Body of pancreas (tissue), 4 donors: Measurements from ENCODE around the gene DNAL1. TPM values are rescaled to one million over a fixed set of nuclear protein-coding genes. Genes with fewer than 3 reads are reported as not detected.

Source experiments
- ATAC-seq: fragments of 150-250 bp; one replicate; pipeline ENCODE4 v1.9.1; 2016
- DNase-seq, 4 donors: peaks; one replicate each; pipeline ENCODE4 v3.0.0-alpha.2; 2019
- H3K27ac ChIP-seq, 4 donors: fragments of 200-600 bp; sonication (generic); 1 replicate in 3 of 4; 2 replicates in 1 of 4; pipeline versions ENCODE4 v1.5.1 to v1.6.1; 2016 to 2019; ENCODE audit warnings: mild to moderate bottlenecking in 1 of 4, mixed read lengths in 1 of 4, moderate library complexity in 1 of 4
- H3K27me3 ChIP-seq, 2 donors: fragments of 200-600 bp; sonication (generic); one replicate each; pipeline ENCODE4 v1.6.0; 2016; ENCODE audit warnings: mild to moderate bottlenecking in 1 of 2
- H3K36me3 ChIP-seq, 2 donors: fragments of 200-600 bp; sonication (generic); replicated peaks in 1 of 2; 2 replicates each; pipeline ENCODE4 v1.5.1; 2016; ENCODE audit warnings: low read depth in 2 of 2; ENCODE audit not compliant: insufficient read depth in 1 of 2
- H3K4me1 ChIP-seq: fragments of 200-600 bp; sonication (generic); one replicate; pipeline ENCODE4 v1.6.0; 2016
- H3K4me3 ChIP-seq, 2 donors: fragments of 200-600 bp; sonication (generic); 1 replicate in 1 of 2; 2 replicates in 1 of 2; pipeline ENCODE4 v1.5.1; 2016 to 2019
- H3K9me3 ChIP-seq, 3 donors: fragments of 200-600 bp; sonication (generic); 1 replicate in 2 of 3; 2 replicates in 1 of 3; pipeline ENCODE4 v1.5.1; 2016
- POLR2A ChIP-seq, 3 donors: fragments of 450-650 bp; IDR thresholded peaks; one replicate each; pipeline ENCODE4 v1.6.1; 2016; ENCODE audit warnings: antibody characterized with exemption in 3 of 3, mild to moderate bottlenecking in 2 of 3
- WGBS, 2 donors: methylation state at CpG; one replicate each; pipeline ENCODE4 v1.1.5; 2017; 5-methylcytosine and 5-hydroxymethylcytosine counted together
- intact Hi-C: fragments of 100-400 bp; cut with DNase I; formaldehyde crosslinking; loops from one replicate; pipeline ENCODE4 v1.15.1; 2023
- total RNA-seq, 2 donors: library from RNA; depleted of rRNA; stranded (reverse); fragments of >200 nt; gene quantifications; one replicate each; pipeline ENCODE4 v1.1.0, GENCODE V29; 2016
- TF ChIP-seq, protein P1 (sequence below), 7 experiments: fragments of 450-650 bp in 4 of 7; fragments of 200-600 bp in 3 of 7; sonication (generic) in 3 of 7; IDR thresholded peaks; one replicate each; pipeline ENCODE4 v1.5.1; 2016 to 2019; ENCODE audit warnings: antibody characterized with exemption in 7 of 7

The DNAL1 gene
- total RNA-seq, 2 donors from 2014 or later = 2.6 to 7.3 TPM

DNA sequence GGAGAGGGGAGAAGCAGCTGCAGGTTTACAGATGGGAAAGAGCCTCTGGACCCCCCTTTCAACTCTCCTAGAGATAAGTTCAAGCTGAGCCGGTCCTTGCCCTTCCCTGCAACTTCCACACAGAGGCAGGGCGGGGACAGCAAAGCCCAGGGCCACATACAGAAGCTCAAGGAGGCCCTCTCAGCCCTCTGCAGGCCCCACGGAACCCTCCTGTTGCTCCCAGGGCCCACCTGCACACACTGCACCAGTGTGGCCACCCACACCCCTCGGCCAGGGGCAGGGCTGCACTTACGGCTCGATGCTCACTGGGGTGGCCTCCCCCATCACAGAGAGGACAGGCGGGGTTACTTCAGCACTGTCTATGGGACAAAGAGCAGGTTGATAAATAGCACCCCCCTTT is 82.4 kb downstream of the DNAL1 start:
- 85 to 88% methylated on average over 7 of the region's 7 CpGs for WGBS, 2 donors
- ATAC-seq (no peak), DNase-seq (no peak)
- TF ChIP-seq, protein P1, sequence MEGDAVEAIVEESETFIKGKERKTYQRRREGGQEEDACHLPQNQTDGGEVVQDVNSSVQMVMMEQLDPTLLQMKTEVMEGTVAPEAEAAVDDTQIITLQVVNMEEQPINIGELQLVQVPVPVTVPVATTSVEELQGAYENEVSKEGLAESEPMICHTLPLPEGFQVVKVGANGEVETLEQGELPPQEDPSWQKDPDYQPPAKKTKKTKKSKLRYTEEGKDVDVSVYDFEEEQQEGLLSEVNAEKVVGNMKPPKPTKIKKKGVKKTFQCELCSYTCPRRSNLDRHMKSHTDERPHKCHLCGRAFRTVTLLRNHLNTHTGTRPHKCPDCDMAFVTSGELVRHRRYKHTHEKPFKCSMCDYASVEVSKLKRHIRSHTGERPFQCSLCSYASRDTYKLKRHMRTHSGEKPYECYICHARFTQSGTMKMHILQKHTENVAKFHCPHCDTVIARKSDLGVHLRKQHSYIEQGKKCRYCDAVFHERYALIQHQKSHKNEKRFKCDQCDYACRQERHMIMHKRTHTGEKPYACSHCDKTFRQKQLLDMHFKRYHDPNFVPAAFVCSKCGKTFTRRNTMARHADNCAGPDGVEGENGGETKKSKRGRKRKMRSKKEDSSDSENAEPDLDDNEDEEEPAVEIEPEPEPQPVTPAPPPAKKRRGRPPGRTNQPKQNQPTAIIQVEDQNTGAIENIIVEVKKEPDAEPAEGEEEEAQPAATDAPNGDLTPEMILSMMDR (IDR thresholded peaks at IDR 0.05) = no peak
- no peak for TF ChIP-seq POLR2A (IDR thresholded peaks at IDR 0.05)
- intact Hi-C loops = loop anchor here (5.0 to 10.0 kb wide), 2 partner anchors 100 to 308 kb away; no protein-coding TSS in a partner anchor
- Histone ChIP-seq H3K27ac (no peak overlapping the region), H3K4me3 (no peak overlapping the region), H3K27me3 (no peaks in the 10 kb centered on the region), H3K4me1 (peaks cover 18% of the 10 kb centered on the region), H3K36me3 (peaks cover 7 to 26% of the 10 kb centered on the region in 2 donors), H3K9me3 (no peaks in the 10 kb centered on the region)

DNA sequence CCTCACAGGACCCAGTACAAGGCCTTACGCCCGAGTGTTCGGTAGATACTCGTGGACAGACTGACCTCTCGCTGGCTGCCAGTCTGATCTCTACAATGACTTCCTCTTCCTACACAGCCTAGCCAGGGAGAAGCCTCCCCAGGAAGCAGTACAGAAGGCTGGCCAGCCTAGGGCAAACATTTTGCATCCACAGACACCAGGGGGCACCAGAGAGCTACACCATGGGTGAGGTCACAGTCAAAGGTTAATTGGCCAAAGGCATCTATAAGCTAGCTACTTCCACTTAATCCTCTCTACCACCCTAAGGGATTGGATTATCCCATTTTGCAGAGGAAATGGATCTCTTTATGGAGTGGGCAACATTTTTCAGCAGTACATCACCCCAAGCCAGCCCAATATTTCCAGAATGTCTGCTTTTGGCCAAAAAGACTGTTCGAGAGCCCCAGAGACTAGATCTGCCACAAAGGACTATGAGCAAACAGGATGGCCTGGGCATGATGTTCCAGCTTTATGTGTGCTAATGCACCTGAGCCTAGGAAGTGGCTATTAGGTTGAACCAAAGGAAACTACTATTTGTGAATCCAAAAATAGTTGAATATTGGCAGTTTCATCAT is 84.0 kb downstream of the DNAL1 start:
- intact Hi-C loops = loop anchor here (5.0 to 10.0 kb wide), 2 partner anchors 98 to 306 kb away; no protein-coding TSS in a partner anchor
- Histone ChIP-seq H3K36me3 (peaks cover 7 to 20% of the 10 kb centered on the region in 2 donors), H3K9me3 (no peaks in the 10 kb centered on the region), H3K4me1 (peaks cover 18% of the 10 kb centered on the region), H3K4me3 (no peak overlapping the region), H3K27ac (peak overlapping the region in 3 of 4 donors; percentile 6 to 51 (median 14)), H3K27me3 (no peaks in the 10 kb centered on the region)
- TF ChIP-seq, protein P1 (IDR thresholded peaks at IDR 0.05) = peak; percentile 86 to 97 (median 94)
- no peak for TF ChIP-seq POLR2A (IDR thresholded peaks at IDR 0.05)
- DNase-seq (peak; percentile 84 to 89 (median 87)), ATAC-seq (peak; percentile 79)
- 19 to 23% methylated on average over 6 of the region's 6 CpGs for WGBS, 2 donors

DNA sequence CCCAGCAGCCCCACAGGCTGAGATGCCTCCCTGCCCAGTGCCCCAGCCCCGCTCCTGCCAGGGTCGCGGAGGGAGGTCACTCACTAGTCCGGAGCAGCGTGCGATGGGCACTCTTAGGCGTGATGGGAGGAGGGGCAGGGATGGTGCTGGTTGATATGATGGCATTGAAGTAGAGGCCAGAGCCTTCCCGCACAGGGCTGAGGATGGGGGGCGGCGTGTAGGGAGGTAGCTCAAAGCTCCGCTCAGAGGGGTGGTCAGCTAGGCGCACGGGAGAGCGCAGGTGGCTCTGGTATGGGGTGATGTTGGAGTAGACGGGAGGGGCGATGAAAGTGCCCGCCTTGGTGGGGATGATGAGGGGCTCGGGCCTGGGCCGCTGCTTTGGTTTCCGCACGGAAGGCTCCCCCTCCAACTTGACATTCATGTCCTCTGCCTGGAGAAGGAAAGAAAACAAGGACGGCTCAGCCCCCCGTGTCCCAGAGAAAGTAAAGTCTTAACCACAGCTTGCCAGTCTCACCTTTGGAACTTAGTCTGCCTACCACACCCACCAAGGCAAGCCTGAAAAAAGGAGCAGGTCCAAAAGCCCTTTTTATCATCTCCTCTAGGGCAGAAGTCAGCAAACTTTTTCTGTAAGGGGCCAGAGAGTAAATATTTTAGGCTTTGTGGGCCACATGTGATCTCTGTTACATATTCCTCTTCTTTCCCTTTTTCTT is 84.9 kb downstream of the DNAL1 start:
- H3K4me3 ChIP-seq = no peak overlapping the region
- intact Hi-C loops = loop anchor here (5.0 to 10.0 kb wide), 2 partner anchors 98 to 305 kb away; no protein-coding TSS in a partner anchor
- peaks cover 7 to 20% of the 10 kb centered on the region in 2 donors for H3K36me3 ChIP-seq
- no peaks in the 10 kb centered on the region for H3K27me3 ChIP-seq
- WGBS, 2 donors = 88 to 90% methylated on average over 23 of the region's 23 CpGs
- H3K9me3 ChIP-seq = no peaks in the 10 kb centered on the region
- no peak overlapping the region for H3K27ac ChIP-seq
- DNase-seq = peak in 1 of 4 donors; percentile 11
- no peak for ATAC-seq
- TF ChIP-seq POLR2A (IDR thresholded peaks at IDR 0.05) = no peak
- TF ChIP-seq, protein P1 (IDR thresholded peaks at IDR 0.05) = no peak
- peaks cover 18% of the 10 kb centered on the region for H3K4me1 ChIP-seq

DNA sequence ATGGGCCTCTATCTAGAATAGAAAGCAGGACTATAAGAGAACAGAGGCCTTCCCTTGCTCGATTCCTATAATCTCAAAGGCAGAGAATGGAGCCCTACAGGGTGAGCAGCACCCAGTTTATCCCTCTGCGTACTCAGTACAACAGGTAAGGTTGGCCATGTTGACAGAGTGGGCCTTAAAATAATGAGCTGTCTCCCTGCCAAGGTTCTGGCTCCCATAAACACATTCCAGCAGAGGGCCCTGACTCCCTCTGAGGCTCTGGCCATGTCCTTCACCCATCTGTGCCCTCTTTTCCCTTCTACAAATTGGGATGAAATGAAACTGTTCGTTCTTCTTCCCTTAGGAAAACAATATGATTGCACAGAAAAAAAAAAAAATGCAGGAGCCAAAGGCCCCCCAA is 86.3 kb downstream of the DNAL1 start:
- DNase-seq (peak in 2 of 4 donors; percentile 12 to 40), ATAC-seq (no peak)
- no peaks in the 10 kb centered on the region for H3K9me3 ChIP-seq
- peak overlapping the region in 1 of 4 donors; percentile 13 for H3K27ac ChIP-seq
- peaks cover 3 to 18% of the 10 kb centered on the region in 2 donors for H3K36me3 ChIP-seq
- intact Hi-C loops = no loop called here
- H3K27me3 ChIP-seq = no peaks in the 10 kb centered on the region
- TF ChIP-seq, protein P1 (IDR thresholded peaks at IDR 0.05) = peak in 3 of 7 experiments; percentile 6 to 28 (median 22)
- no peak for TF ChIP-seq POLR2A (IDR thresholded peaks at IDR 0.05)
- WGBS, 2 donors = 43 to 49% methylated on average over 3 of the region's 3 CpGs
- peaks cover 18% of the 10 kb centered on the region for H3K4me1 ChIP-seq
- H3K4me3 ChIP-seq = no peak overlapping the region
